Heart right ventricle (tissue), 16 donors: ENCODE results near the gene SERPINA1. TPM values are rescaled to one million over a fixed set of nuclear protein-coding genes. Genes with fewer than 3 reads are reported as not detected.

Experiments used
- ATAC-seq, 8 donors: fragments of 200-7000 bp; cut with Tn5 transposase; one replicate each; pipeline ENCODE4 v1.9.1; 2020; ENCODE audit warnings: mild to moderate bottlenecking in 8 of 8, moderate library complexity in 8 of 8, moderate number of reproducible peaks in 1 of 8
- DNase-seq, 2 donors: peaks; one replicate each; pipeline ENCODE4 v3.0.0-alpha.2; 2020
- H3K27ac ChIP-seq, 10 donors: fragments of 200-600 bp; sonication (generic) in 2 of 10; one replicate each; pipeline versions ENCODE4 v1.5.0 to v1.8.0; 2020 to 2022; ENCODE audit warnings: mild to moderate bottlenecking in 3 of 10
- H3K27me3 ChIP-seq, 7 donors: fragments of 200-600 bp; one replicate each; pipeline ENCODE4 v1.8.0; 2021 to 2022; ENCODE audit warnings: mild to moderate bottlenecking in 2 of 7
- H3K36me3 ChIP-seq, 9 donors: fragments of 200-600 bp; sonication (generic) in 1 of 9; one replicate each; pipeline versions ENCODE4 v1.5.0 to v1.8.0; 2020 to 2022; ENCODE audit warnings: mild to moderate bottlenecking in 2 of 9
- H3K4me1 ChIP-seq, 9 donors: fragments of 200-600 bp; sonication (generic) in 1 of 9; one replicate each; pipeline versions ENCODE4 v1.5.0 to v1.8.0; 2020 to 2022; ENCODE audit warnings: mild to moderate bottlenecking in 4 of 9
- H3K4me3 ChIP-seq, 10 donors: fragments of 200-600 bp; sonication (generic) in 2 of 10; one replicate each; pipeline versions ENCODE4 v1.5.0 to v1.8.0; 2020 to 2022; ENCODE audit warnings: mild to moderate bottlenecking in 7 of 10, moderate library complexity in 2 of 10
- H3K9me3 ChIP-seq, 11 donors: fragments of 200-600 bp in 10 of 11; sonication (generic) in 2 of 11; one replicate each; pipeline versions ENCODE4 v1.5.0 to v1.8.0; 2013 to 2022; ENCODE audit warnings: mild to moderate bottlenecking in 2 of 11, control low read depth in 1 of 11, moderate library complexity in 1 of 11
- WGBS, 2 donors: extraction: QIAGEN DNeasy Blood & Tissue Kit; methylation state at CpG; one replicate each; pipeline ENCODE4 v1.1.7; 2013; ENCODE audit warnings: inconsistent platforms in 1 of 2; 5-methylcytosine and 5-hydroxymethylcytosine counted together
- intact Hi-C, 10 donors: fragments of 100-400 bp; cut with DNase I; formaldehyde crosslinking; loops; one replicate each; pipeline versions ENCODE4 v1.11.1 to v1.14.2; 2022
- polyA plus RNA-seq, 2 donors: library from polyadenylated mRNA; stranded (reverse); fragments of 200-250 nt; gene quantifications; one replicate each; pipeline ENCODE4 v1.2.3, GENCODE V29; 2013
- total RNA-seq, 10 donors: library from RNA; stranded (reverse); fragmentation: NEBNext Ultra II Directional in 3 of 10; extraction: Animal tissue kit (Norgen Biotek cat#: 25700) in 3 of 10; gene quantifications; one replicate each; pipeline versions ENCODE4 v1.2.1 to v1.2.4, GENCODE V29; 2021 to 2023
- TF ChIP-seq, protein P1 (sequence below), 9 donors: fragments of 200-600 bp; sonication (generic) in 2 of 9; IDR thresholded peaks; one replicate each; pipeline versions ENCODE4 v1.5.0 to v1.8.0; 2021 to 2022; ENCODE audit warnings: antibody characterized with exemption in 9 of 9, mild to moderate bottlenecking in 5 of 9, moderate library complexity in 1 of 9
- donor health status: Arrhythmogenic right ventricular cardiomyopathy.
- donor health status: ischemic (EF 13 %, LVEDD 7.1; RV severe dilation, severe dysfunction).
- donor health status: healthy with polysubstance abuse.
- donor health status: DM: no; HTN: yes; CAD: no.
- donor health status: DM: no; HTN: no; CAD: no.
- donor health status: ischemic (EF 25% LVEDD 6.9; RV normal size, moderate dysfunction).
- donor health status: ischemic (EF 25% LVEDD 5.7; RV mildly dilated, moderate dysfunction).
- donor health status: healthy.
- donor health status: DM: yes; HTN: yes; CAD: no.
- donor health status: Ischemic cardiomyopathy.
- donor health status: ischemic (EF 35%, LVEDD 5.7; RV mildly dilated, moderate dysfunction).
- donor health status: nonischemic (EF 11% LVEDD 7.7; RV severe dilation, severe dysfunction).
- donor health status: DM: yes; HTN: yes; CAD: no.
- donor health status: PGD.
- donor health status: ischemic (EF 29% LVEDD 5.4; RV normal size, mild dysfunction).
- donor health status: nonischemic (EF 23%, LVEDD 6.1; RV moderate dilation, normal function).

The SERPINA1 gene
- total and polyA plus RNA-seq, 12 donors = 1.1 to 38.3 (median 3.8) TPM

DNA sequence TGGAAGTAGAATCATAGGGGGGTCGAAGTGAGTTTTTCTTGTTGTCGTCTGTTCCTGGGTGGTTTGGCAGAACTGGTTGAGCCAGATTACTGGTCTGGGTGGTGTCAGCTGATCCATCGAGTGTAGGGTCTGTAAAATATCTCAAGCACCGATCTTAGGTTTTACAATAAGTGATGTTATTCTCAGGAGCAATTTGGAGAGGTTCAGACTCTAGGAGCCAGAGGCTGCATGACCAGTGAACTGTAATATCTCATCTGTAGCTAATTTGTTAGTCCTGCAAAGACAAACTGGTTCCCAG, 9.7 kb upstream of the SERPINA1 start:
- Histone ChIP-seq H3K27ac (no peak overlapping the region), H3K27me3 (peaks cover 0 to 21% (median 4%) of the 10 kb centered on the region in 7 donors), H3K4me3 (no peak overlapping the region), H3K36me3 (no peaks in the 10 kb centered on the region), H3K9me3 (no peaks in the 10 kb centered on the region), H3K4me1 (peaks cover 0 to 32% (median 0%) of the 10 kb centered on the region in 9 donors)
- 26 to 32% methylated on average over 4 of the region's 4 CpGs for WGBS, 2 donors
- DNase-seq (no peak), ATAC-seq (no peak)
- TF ChIP-seq, protein P1, sequence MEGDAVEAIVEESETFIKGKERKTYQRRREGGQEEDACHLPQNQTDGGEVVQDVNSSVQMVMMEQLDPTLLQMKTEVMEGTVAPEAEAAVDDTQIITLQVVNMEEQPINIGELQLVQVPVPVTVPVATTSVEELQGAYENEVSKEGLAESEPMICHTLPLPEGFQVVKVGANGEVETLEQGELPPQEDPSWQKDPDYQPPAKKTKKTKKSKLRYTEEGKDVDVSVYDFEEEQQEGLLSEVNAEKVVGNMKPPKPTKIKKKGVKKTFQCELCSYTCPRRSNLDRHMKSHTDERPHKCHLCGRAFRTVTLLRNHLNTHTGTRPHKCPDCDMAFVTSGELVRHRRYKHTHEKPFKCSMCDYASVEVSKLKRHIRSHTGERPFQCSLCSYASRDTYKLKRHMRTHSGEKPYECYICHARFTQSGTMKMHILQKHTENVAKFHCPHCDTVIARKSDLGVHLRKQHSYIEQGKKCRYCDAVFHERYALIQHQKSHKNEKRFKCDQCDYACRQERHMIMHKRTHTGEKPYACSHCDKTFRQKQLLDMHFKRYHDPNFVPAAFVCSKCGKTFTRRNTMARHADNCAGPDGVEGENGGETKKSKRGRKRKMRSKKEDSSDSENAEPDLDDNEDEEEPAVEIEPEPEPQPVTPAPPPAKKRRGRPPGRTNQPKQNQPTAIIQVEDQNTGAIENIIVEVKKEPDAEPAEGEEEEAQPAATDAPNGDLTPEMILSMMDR (IDR thresholded peaks at IDR 0.05) = no peak
- intact Hi-C loops = no loop called here

DNA sequence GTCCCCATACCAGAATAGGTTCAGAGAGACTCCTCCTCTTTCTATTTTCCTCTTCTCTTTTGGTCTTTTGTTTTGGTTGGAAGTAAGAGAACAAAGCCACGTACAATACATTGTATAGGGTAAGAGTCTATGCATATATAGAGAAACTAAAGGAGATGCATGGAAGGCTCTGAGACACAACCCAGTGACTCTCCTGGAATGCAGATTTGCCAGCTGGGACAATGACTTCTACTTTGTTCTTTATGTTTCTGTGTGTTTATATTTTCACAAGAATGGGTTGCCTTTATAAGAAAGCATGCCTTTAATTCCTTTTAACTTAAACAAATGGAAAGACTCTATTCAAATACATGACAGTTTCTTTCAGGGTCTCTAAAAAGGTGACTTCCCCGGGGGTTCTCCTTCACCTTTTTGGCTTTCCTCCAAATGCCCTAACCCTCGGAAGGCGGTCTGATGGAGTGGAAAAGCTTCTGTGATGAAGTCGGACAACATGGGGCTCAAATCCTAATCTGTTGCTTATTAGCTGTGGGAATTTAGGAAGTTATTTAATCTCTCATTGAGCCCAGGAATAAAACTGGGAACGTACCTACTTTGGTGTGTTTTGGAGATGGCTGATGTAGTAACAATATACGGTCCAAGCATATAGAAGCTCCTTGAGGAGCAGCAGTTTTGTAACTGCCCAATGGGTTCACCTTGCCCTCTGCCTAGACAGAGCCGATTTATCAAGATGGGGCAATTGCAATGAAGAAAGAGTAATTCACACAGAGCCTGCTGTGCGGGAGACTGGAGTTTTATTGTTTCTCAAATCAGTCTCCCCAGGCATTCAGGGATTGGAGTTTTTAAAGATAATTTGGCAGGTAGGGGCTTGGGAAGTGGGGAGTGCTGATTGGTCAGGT, 9.1 kb upstream of the SERPINA1 start:
- DNase-seq = no peak
- no peaks in the 10 kb centered on the region for H3K36me3 ChIP-seq
- no peaks in the 10 kb centered on the region for H3K9me3 ChIP-seq
- no peak overlapping the region for H3K27ac ChIP-seq
- TF ChIP-seq, protein P1 (IDR thresholded peaks at IDR 0.05) = no peak
- no peak for ATAC-seq
- peaks cover 0 to 17% (median 4%) of the 10 kb centered on the region in 7 donors for H3K27me3 ChIP-seq
- peaks cover 0 to 38% (median 0%) of the 10 kb centered on the region in 9 donors for H3K4me1 ChIP-seq
- intact Hi-C loops = no loop called here
- 48 to 50% methylated on average over 9 of the region's 9 CpGs for WGBS, 2 donors
- no peak overlapping the region for H3K4me3 ChIP-seq

DNA sequence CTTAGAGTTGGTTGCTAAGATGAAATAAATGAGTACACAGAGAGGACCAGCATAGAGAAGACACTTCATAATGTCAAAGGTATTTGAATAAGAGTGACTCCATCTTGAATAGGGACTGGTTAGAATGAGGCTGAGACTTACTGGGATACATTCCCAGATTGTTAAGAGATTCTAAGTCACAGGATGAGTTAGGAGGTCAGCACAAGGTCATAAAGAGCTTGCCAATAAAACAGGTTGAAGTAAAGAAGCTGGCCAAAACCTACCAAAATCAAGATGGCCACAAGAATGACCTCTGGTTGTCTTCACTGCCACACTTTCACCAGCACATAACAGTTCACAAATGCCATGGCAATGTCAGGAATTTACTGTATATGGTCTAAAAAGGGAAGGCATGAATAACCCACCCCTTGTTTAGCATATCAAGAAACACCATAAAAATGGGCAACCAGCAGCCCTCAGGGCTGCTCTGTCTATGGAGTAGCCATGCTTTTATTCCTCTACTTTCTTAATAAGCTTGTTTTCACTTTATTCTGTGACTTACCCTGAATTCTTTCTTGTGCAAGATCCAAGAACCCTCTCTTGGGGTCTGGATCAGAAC, 8.3 kb upstream of the SERPINA1 start:
- no peak overlapping the region for H3K4me3 ChIP-seq
- peaks cover 0 to 46% (median 0%) of the 10 kb centered on the region in 9 donors for H3K4me1 ChIP-seq
- H3K9me3 ChIP-seq = no peaks in the 10 kb centered on the region
- ATAC-seq = no peak
- intact Hi-C loops = no loop called here
- no peak for DNase-seq
- peaks cover 0 to 17% (median 4%) of the 10 kb centered on the region in 7 donors for H3K27me3 ChIP-seq
- no peak overlapping the region for H3K27ac ChIP-seq
- TF ChIP-seq, protein P1 (IDR thresholded peaks at IDR 0.05) = no peak
- no peaks in the 10 kb centered on the region for H3K36me3 ChIP-seq

DNA sequence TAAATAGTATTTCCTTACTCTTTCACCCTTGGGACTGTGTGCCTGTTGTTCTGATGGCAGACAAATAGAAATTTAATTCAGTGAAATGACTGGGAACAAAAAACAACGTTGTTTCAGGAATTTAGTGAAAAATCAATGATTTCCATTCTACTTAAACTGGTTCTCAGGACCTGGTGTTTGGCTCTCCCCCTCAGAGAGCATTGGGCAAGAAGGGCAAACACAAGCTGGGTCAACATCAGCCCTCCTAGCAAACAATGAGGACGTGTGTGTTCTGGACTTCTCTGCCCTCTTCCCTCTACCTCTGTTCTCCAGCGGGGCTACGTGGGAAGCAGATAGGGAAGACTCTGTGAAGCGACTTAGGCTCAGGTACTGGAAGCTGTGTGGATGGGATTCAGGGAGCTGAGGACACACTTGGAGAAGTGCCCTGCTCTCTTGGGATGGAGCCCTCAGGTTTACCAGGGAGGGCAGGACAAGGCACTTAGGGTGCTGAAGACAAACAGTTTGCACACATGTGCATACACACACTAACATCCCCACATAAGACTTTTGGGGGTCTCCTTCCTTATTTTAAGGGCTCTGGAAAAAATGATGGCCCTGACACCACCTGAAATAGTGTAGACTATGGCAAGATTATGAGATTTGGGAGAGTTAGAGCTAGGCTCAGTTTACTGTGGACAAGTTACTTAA, 7.6 kb upstream of the SERPINA1 start:
- TF ChIP-seq, protein P1 (IDR thresholded peaks at IDR 0.05) = no peak
- 68 to 69% methylated on average over 5 of the region's 5 CpGs for WGBS, 2 donors
- Histone ChIP-seq H3K27me3 (peaks cover 0 to 17% (median 4%) of the 10 kb centered on the region in 7 donors), H3K36me3 (no peaks in the 10 kb centered on the region), H3K4me1 (peaks cover 0 to 53% (median 0%) of the 10 kb centered on the region in 9 donors), H3K4me3 (no peak overlapping the region), H3K27ac (peak overlapping the region in 1 of 10 donors; percentile 89), H3K9me3 (no peaks in the 10 kb centered on the region)
- intact Hi-C loops = no loop called here
- DNase-seq = no peak
- no peak for ATAC-seq
